A549 (cell line): ENCODE data around the gene TFDP2. TPM values are rescaled to one million over a fixed set of nuclear protein-coding genes. Genes with fewer than 3 reads are reported as not detected.
"Not testable (repeated sequence)": the region's sequence is repeated elsewhere in the genome, so short reads cannot be mapped to it uniquely, and the experiment has no call there.

Experiments
- ATAC-seq, 2 experiments: fragments of 200-7000 bp in 1 of 2; fragments of >200 bp in 1 of 2; cut with Nextera tagmentation in 1 of 2; cut with Tn5 transposase in 1 of 2; 3 replicates each; pipeline versions ENCODE4 v1.8.0 to v1.9.1; 2018 to 2020; ENCODE audit warnings: mild to moderate bottlenecking in 1 of 2, moderate library complexity in 1 of 2
- CTCF ChIA-PET: fragments of 300-600 bp; sonication (Branson Sonifier 250); formaldehyde crosslinking; extraction: SDS; loops from one replicate; lab custom pipeline; 2021; ENCODE audit warnings: antibody characterized with exemption, inconsistent platforms; lab: Yijun Ruan, JAX
- POLR2A ChIA-PET: fragments of 350-600 bp; formaldehyde crosslinking; extraction: SDS; loops from one replicate; lab custom pipeline; 2021; ENCODE audit warnings: antibody characterized with exemption, inconsistent platforms; lab: Yijun Ruan, JAX
- DNase-seq, 2 experiments: peaks; one replicate each; pipeline versions ENCODE4 v3.0.0 to v3.0.0-alpha.2; 2011 to 2016; ENCODE audit warnings: low read depth in 1 of 2, low spot score in 1 of 2
- FAIRE-seq: peaks from 2 replicates; lab custom pipeline; 2011; peaks lifted over from hg19 to GRCh38; lab: Jason Lieb, UNC
- H3K27ac ChIP-seq, 2 experiments: fragments of >200 bp; sonication (Bioruptor Twin); formaldehyde crosslinking; 3 replicates each; pipeline ENCODE4 v1.5.1; 2016 to 2017
- H3K4me1 ChIP-seq: fragments of >200 bp; sonication (Bioruptor Twin); formaldehyde crosslinking; 3 replicates; pipeline ENCODE4 v1.6.1; 2016
- H3K4me2 ChIP-seq: fragments of >200 bp; sonication (Bioruptor Twin); formaldehyde crosslinking; 3 replicates; pipeline ENCODE4 v1.6.1; 2016
- H3K4me3 ChIP-seq: fragments of >200 bp; sonication (Bioruptor Twin); formaldehyde crosslinking; 3 replicates; pipeline ENCODE4 v1.5.1; 2016
- H3K9me3 ChIP-seq: fragments of >200 bp; sonication (Bioruptor Twin); formaldehyde crosslinking; 3 replicates; pipeline ENCODE4 v1.6.1; 2016
- CBX2 ChIP-seq: fragments of 200-600 bp; sonication (generic); IDR thresholded peaks from 2 replicates; pipeline ENCODE4 v1.6.1; 2016; ENCODE audit warnings: low read depth, mild to moderate bottlenecking, borderline replicate concordance
- CBX8 ChIP-seq: fragments of 200-600 bp; sonication (generic); IDR thresholded peaks from 2 replicates; pipeline ENCODE4 v1.6.1; 2016
- CHD4 ChIP-seq: fragments of 200-600 bp; sonication (generic); IDR thresholded peaks from 2 replicates; pipeline ENCODE4 v1.6.1; 2016; ENCODE audit warnings: antibody characterized with exemption, mild to moderate bottlenecking, borderline replicate concordance
- E2F6 ChIP-seq: IDR thresholded peaks from 2 replicates; pipeline ENCODE4 v1.6.1; 2012; ENCODE audit warnings: low read depth, borderline replicate concordance
- EHF ChIP-seq: fragments of 250-450 bp; sonication (Bioruptor Pico); IDR thresholded peaks from 2 replicates; pipeline ENCODE4 v1.5.0; 2020; ENCODE audit warnings: mild to moderate bottlenecking
- EHMT2 ChIP-seq: fragments of 200-600 bp; sonication (generic); IDR thresholded peaks from 2 replicates; pipeline ENCODE4 v1.6.1; 2016; ENCODE audit warnings: antibody characterized with exemption, low read depth, mild to moderate bottlenecking, moderate library complexity
- FOSL2 ChIP-seq, 2 experiments: fragments of 450-650 bp in 1 of 2; fragments of >200 bp in 1 of 2; sonication (Bioruptor Twin) in 1 of 2; formaldehyde crosslinking; IDR thresholded peaks; 2 replicates each; pipeline versions ENCODE4 v1.5.0 to v1.6.1; 2016 to 2020; ENCODE audit warnings: mild to moderate bottlenecking in 1 of 2, moderate library complexity in 1 of 2
- JUNB ChIP-seq: fragments of >200 bp; sonication (Bioruptor Twin); formaldehyde crosslinking; IDR thresholded peaks from 2 replicates; pipeline ENCODE4 v1.6.1; 2016
- NFE2L2 ChIP-seq: fragments of 150-350 bp; conservative IDR thresholded peaks from 2 replicates; pipeline ENCODE4 v1.6.1; 2014; ENCODE audit warnings: low read length
- NPAS2 ChIP-seq: fragments of 250-450 bp; sonication (Bioruptor Pico); IDR thresholded peaks from 2 replicates; pipeline ENCODE4 v1.8.0; 2022; ENCODE audit warnings: mild to moderate bottlenecking, moderate library complexity, borderline replicate concordance
- PHF8 ChIP-seq: fragments of 200-600 bp; sonication (generic); IDR thresholded peaks from 2 replicates; pipeline ENCODE4 v1.6.1; 2016; ENCODE audit warnings: low read depth, mild to moderate bottlenecking, antibody characterized with exemption, moderate library complexity, borderline replicate concordance
- REST ChIP-seq: fragments of 200-600 bp; sonication (generic); IDR thresholded peaks from 2 replicates; pipeline ENCODE4 v1.6.1; 2016; ENCODE audit warnings: antibody characterized with exemption, mild to moderate bottlenecking, moderate library complexity
- TFCP2L1 ChIP-seq: fragments of 250-450 bp; sonication (Bioruptor Pico); IDR thresholded peaks from 2 replicates; pipeline ENCODE4 v1.5.0; 2021; ENCODE audit warnings: mild to moderate bottlenecking
- TP53 ChIP-seq: fragments of 250-450 bp; sonication (Bioruptor Pico); IDR thresholded peaks from 2 replicates; pipeline ENCODE4 v1.5.0; 2021; ENCODE audit warnings: mild to moderate bottlenecking, moderate library complexity
- ZFP36 ChIP-seq: fragments of 450-650 bp; IDR thresholded peaks from 2 replicates; pipeline ENCODE4 v1.6.1; 2014; ENCODE audit warnings: borderline replicate concordance; ENCODE audit not compliant: partially characterized antibody
- ZSCAN20 ChIP-seq: fragments of 250-450 bp; sonication (Bioruptor Pico); IDR thresholded peaks from 2 replicates; pipeline ENCODE4 v1.8.0; 2022; ENCODE audit warnings: mild to moderate bottlenecking, moderate library complexity
- WGBS: methylation state at CpG from one replicate; pipeline ENCODE4 v1.1.6; 2017; ENCODE audit errors: missing lambda C conversion rate; 5-methylcytosine and 5-hydroxymethylcytosine counted together
- polyA plus RNA-seq, 4 experiments: library from polyadenylated mRNA; depleted of rRNA in 3 of 4; stranded (reverse); fragments of >200 nt; fragmentation: RNase III in 1 of 4; extraction: RNeasy Plus Mini Kit Qiagen cat#74134 plus additional on column Dnase treatment in 1 of 4; gene quantifications; 2 replicates in 3 of 4; 3 replicates in 1 of 4; pipeline ENCODE4 v1.2.3, GENCODE V29; 2011 to 2017

The TFDP2 gene
- polyA plus RNA-seq, 2 of the 4 experiments (the other 2 are of a cell fraction) = 9.6 to 61.5 TPM

GRCh38 chr3:141979050-141979671, 170.2 kb downstream of the TFDP2 start:
- DNase-seq (peak in 1 of 2 experiments; percentile 44), FAIRE-seq (no peak), ATAC-seq (peak; percentile 77 to 82)
- CTCF ChIA-PET = no interaction called here
- Histone ChIP-seq H3K9me3 (no peaks in the 10 kb centered on the region), H3K27ac (no peak overlapping the region), H3K4me1 (peaks cover 8% of the 10 kb centered on the region; the same call in 2 of the 3 replicates), H3K4me3 (no peak overlapping the region), H3K4me2 (no peak overlapping the region; the same call in 2 of the 3 replicates)
- TF ChIP-seq PHF8 (no peak), FOSL2 (IDR thresholded peaks at IDR 0.05) (no peak), FOSL2 (CRISPR knock-in tag; IDR thresholded peaks at IDR 0.05) (peak; percentile 70)
- 57% methylated on average over 5 of the region's 5 CpGs for WGBS
- POLR2A ChIA-PET = no interaction called here

- FAIRE-seq, DNase-seq: not testable (repeated sequence)
- CTCF ChIA-PET = interaction anchor here (1.4 kb wide), 1 partner anchor 12 kb away, joined by 3 read pairs; no protein-coding TSS in a partner anchor
Observed at GRCh38 chr3:141974777-141975176, 174.6 kb downstream of the TFDP2 start.

GRCh38 chr3:141972399-141972798, 176.9 kb downstream of the TFDP2 start:
- CTCF ChIA-PET = interaction anchor here (0.7 to 2.9 kb wide), 3 partner anchors 10 to 60 kb away, joined by 3 to 16 read pairs (median 3); no protein-coding TSS in a partner anchor
- POLR2A ChIA-PET = interaction anchor here (0.6 kb wide), 1 partner anchor 220 kb away, joined by 4 read pairs; no protein-coding TSS in a partner anchor

More at GRCh38 chr3:141974777-141975176, 174.6 kb downstream of the TFDP2 start:
- H3K4me1 ChIP-seq, H3K9me3 ChIP-seq, ATAC-seq, H3K4me2 ChIP-seq, POLR2A ChIA-PET, H3K4me3 ChIP-seq, H3K27ac ChIP-seq: not testable (repeated sequence)
- 93% methylated on average over 8 of the region's 8 CpGs for WGBS

More at GRCh38 chr3:141972399-141972798, 176.9 kb downstream of the TFDP2 start:
- TF ChIP-seq FOSL2 (IDR thresholded peaks at IDR 0.05) = no peak
- no peak for TF ChIP-seq FOSL2 (CRISPR knock-in tag; IDR thresholded peaks at IDR 0.05)
- no peak for TF ChIP-seq CHD4
- TF ChIP-seq REST = no peak
- TF ChIP-seq E2F6 = no peak
- TF ChIP-seq JUNB = no peak
- no peak for TF ChIP-seq TP53
- TF ChIP-seq CBX2 = no peak
- no peak for TF ChIP-seq NPAS2
- no peak for TF ChIP-seq ZSCAN20 (CRISPR knock-in tag)
- TF ChIP-seq TFCP2L1 (CRISPR knock-in tag) = no peak
- TF ChIP-seq EHF (CRISPR knock-in tag) = no peak
- no peak for TF ChIP-seq NFE2L2
- TF ChIP-seq ZFP36 = no peak
- no peak for TF ChIP-seq CBX8
- TF ChIP-seq EHMT2 = no peak
- Histone ChIP-seq H3K9me3 (no peaks in the 10 kb centered on the region), H3K27ac (no peak overlapping the region), H3K4me2 (no peak overlapping the region), H3K4me1 (no peaks in the 10 kb centered on the region), H3K4me3 (no peak overlapping the region)
- no peak for DNase-seq
- ATAC-seq = peak in 1 of 2 experiments; percentile 59; a peak in 2 of 6 replicates
- FAIRE-seq = no peak
- WGBS = 91% methylated on average over 2 of the region's 2 CpGs
